ENCODE results near the gene UGT1A4. TPM values are rescaled to one million over a fixed set of nuclear protein-coding genes. Genes with fewer than 3 reads are reported as not detected.

UGT1A4 gene
- total and polyA plus RNA-seq, 9 of the 15 experiments (the other 6 are each of a cell fraction or from before 2014, with no cell fraction given) = not detected

DNA sequence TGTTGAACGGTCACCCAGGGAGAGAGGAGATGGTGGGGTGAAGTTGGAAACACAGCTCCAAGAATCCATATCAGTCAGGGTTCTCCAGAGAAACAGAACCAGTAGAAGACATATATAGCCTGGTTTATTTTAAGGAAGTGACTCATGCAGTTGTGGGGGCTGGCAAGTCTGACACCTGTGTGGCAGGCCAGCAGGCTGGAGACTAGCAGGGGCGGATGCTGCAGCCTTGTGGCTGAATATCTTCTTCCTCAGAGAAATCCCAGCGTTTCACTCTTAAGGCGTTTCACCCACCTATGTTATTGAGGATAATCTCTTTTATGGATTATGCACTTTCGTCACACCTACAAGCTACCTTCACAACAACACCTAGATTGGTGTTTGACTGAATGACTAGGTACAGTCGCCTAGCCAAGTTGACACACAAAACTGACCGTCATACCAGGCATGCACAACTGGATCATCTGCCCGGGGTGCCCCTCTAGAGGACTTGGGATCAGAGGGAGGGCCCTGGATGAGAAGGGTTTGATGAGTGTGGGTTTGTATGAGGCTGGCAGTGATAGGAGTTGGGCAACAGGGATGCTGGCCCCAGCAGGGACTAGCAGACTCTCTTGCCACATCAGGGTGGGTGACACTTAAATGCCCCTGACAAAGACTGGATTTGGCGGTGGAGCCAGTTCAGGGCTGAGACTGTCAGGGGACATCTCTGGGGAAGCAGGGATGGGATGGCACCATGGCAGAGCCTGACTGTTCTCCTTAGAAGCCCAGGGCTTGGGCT, 83.0 kb downstream of the UGT1A4 start:
- Histone ChIP-seq H3K79me2 (ENCODE audit: control insufficient read depth, insufficient read depth, low read length) (no peaks in the 10 kb centered on the region), H3K9me3 (replicated peaks; ENCODE audit: control insufficient read depth, insufficient read depth, low read depth, low read length) (no peaks in the 10 kb centered on the region), H4K20me1 (replicated peaks; ENCODE audit: control insufficient read depth, insufficient read depth, low read length) (no peaks in the 10 kb centered on the region), H3K9me1 (ENCODE audit: control insufficient read depth, insufficient read depth, low read length) (no peaks in the 10 kb centered on the region), H3K4me3 (no peak overlapping the region), H3K27me3 (ENCODE audit: control insufficient read depth in 2 of 2, insufficient read depth in 2 of 2, low read length in 2 of 2) (peaks cover 0 to 6% of the 10 kb centered on the region in 2 experiments; a peak in 2 of 5 replicates), H3K9ac (ENCODE audit: insufficient read depth in 1 of 2, low read depth in 2 of 2, low read length in 2 of 2) (no peak overlapping the region), H3K4me1 (replicated peaks in 1 of 2; ENCODE audit: control insufficient read depth in 2 of 2, insufficient read depth in 2 of 2, low read length in 2 of 2) (no peaks in the 10 kb centered on the region; a peak in 1 of 5 replicates), H3K36me3 (ENCODE audit: control insufficient read depth, insufficient read depth, low read length) (no peaks in the 10 kb centered on the region), H3K4me2 (ENCODE audit: insufficient read depth, low read length) (no peak overlapping the region), H2AFZ (ENCODE audit: low read depth, low read length) (no peak overlapping the region), H3K27ac (ENCODE audit: extremely low read depth, low read depth, low read length) (no peak overlapping the region)
- no peak for TF ChIP-seq ETV5 (CRISPR knock-in tag; IDR thresholded peaks at IDR 0.05; ENCODE audit: low read depth)
- no peak for TF ChIP-seq CEBPG (CRISPR knock-in tag; IDR thresholded peaks at IDR 0.05)
- no peak for TF ChIP-seq CEBPG (tag; conservative IDR thresholded peaks at IDR 0.05 in 1 of 2, IDR thresholded peaks at IDR 0.05 in 1 of 2)
- TF ChIP-seq TSC22D4 (tag; IDR thresholded peaks at IDR 0.05) = no peak
- no peak for TF ChIP-seq RNF2 (IDR thresholded peaks at IDR 0.05)
- no peak for TF ChIP-seq ZBTB8A (IDR thresholded peaks at IDR 0.05; ENCODE audit: partially characterized antibody)
- TF ChIP-seq MEF2A (IDR thresholded peaks at IDR 0.05; ENCODE audit: control insufficient read depth, low read depth, low read length) = peak; percentile 64; the same call in 1 of the 2 replicates
- no peak for TF ChIP-seq NFRKB (IDR thresholded peaks at IDR 0.05; ENCODE audit: low read depth)
- TF ChIP-seq JUND (IDR thresholded peaks at IDR 0.05; ENCODE audit: borderline replicate concordance, low read depth, low read length) = peak; percentile 37; the same call in 1 of the 2 replicates
- no peak for TF ChIP-seq JUND (tag; IDR thresholded peaks at IDR 0.05; ENCODE audit: borderline replicate concordance, low read depth, low read length)
- peak; percentile 39; the same call in 1 of the 2 replicates for TF ChIP-seq ATF3 (IDR thresholded peaks at IDR 0.05)
- no peak for TF ChIP-seq ATF3 (CRISPR knock-in tag; conservative IDR thresholded peaks at IDR 0.05)
- CTCF ChIA-PET (ENCODE audit: low intra/inter-chr PET ratio) = no interaction called here
- FAIRE-seq = no peak
- peak in 1 of 4 experiments; percentile 6 for DNase-seq (ENCODE audit: extremely low read depth in 1 of 4, low spot score in 3 of 4)
- BruUV-seq (replicated peaks) = no TSS peak
- WGBS (ENCODE audit: insufficient coverage, low coverage, missing lambda C conversion rate) = 1% methylated on average over 8 of the region's 9 CpGs
- intact Hi-C loops (cut with micrococcal nuclease) (no loop called here), in situ Hi-C loops (cut with MboI) (no loop called here)
- no peak for ATAC-seq
- POLR2A ChIA-PET = no interaction called here

All from K562 (cell line).